HL-60 (cell line): ENCODE measurements around the gene C16orf90.

Experiments
- CTCF ChIP-seq: IDR thresholded peaks from one replicate; pipeline ENCODE4 v1.5.1; 2011; ENCODE audit warnings: low read length, control low read depth, inconsistent platforms; ENCODE audit not compliant: insufficient read depth
- GABPA ChIP-seq: IDR thresholded peaks from 2 replicates; pipeline ENCODE4 v1.6.1; 2012; ENCODE audit warnings: low read depth
- POLR2AphosphoS5 ChIP-seq: IDR thresholded peaks from 2 replicates; pipeline ENCODE4 v1.6.1; 2012; ENCODE audit warnings: low read depth
- REST ChIP-seq: IDR thresholded peaks from 2 replicates; pipeline ENCODE4 v1.6.1; 2012; ENCODE audit warnings: low read depth; ENCODE audit not compliant: insufficient replicate concordance
- SPI1 ChIP-seq: IDR thresholded peaks from 2 replicates; pipeline ENCODE4 v1.6.1; 2012; ENCODE audit warnings: low read depth, mild to moderate bottlenecking, borderline replicate concordance

- TF ChIP-seq SPI1 (no peak), CTCF (no peak), POLR2AphosphoS5 (no peak), REST (no peak), GABPA (no peak)
These were observed 34.1 kb downstream of the C16orf90 start for GRCh38 chr16:3461151-3461550.
